Frontal cortex (tissue), 4 donors: Measurements from ENCODE around the gene PIEZO2. TPM values are rescaled to one million over a fixed set of nuclear protein-coding genes. Genes with fewer than 3 reads are reported as not detected.
"Not testable (repeated sequence)": the region's sequence is repeated elsewhere in the genome, so short reads cannot be mapped to it uniquely, and the experiment has no call there.

ENCODE experiments used
- DNase-seq, 2 donors: peaks; one replicate each; pipeline ENCODE4 v3.0.0; 2012; ENCODE audit warnings: low spot score in 2 of 2
- FAIRE-seq: peaks from 2 replicates; lab custom pipeline; 2012; peaks lifted over from hg19 to GRCh38; lab: Jason Lieb, UNC
- total RNA-seq: library from RNA; depleted of rRNA; stranded (reverse); fragments of >200 nt; gene quantifications from one replicate; pipeline ENCODE4 v1.2.3, GENCODE V29; 2014
- donor health status: control.
- donor health status: control.
- donor health status: control.

PIEZO2 gene
- total RNA-seq, 1 donor from 2014 or later, result 2.4 TPM

- FAIRE-seq (no peak), DNase-seq (no peak)
Observed at GRCh38 chr18:10681581-10682367, 467.6 kb downstream of the PIEZO2 start.

DNA sequence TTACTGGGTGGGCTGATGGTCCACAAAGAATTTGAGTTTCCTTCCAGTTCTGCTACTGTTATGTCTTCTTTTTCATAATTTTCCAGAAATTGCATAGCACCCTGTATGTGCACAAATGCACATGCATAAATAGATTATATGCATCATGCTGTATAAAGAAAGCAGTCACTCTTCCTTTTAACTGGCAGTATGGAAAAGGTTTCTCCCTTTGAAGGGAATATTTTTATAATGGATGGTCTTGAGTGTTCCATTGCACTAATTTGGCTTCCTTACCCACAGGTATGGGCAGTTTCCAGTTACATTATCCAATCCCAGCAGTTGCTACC, 469.1 kb downstream of the PIEZO2 start:
- no peak for DNase-seq
- no peak for FAIRE-seq

- FAIRE-seq, result no peak
- DNase-seq, result no peak
Observed at GRCh38 chr18:10679557-10680270, 469.7 kb downstream of the PIEZO2 start.

DNA sequence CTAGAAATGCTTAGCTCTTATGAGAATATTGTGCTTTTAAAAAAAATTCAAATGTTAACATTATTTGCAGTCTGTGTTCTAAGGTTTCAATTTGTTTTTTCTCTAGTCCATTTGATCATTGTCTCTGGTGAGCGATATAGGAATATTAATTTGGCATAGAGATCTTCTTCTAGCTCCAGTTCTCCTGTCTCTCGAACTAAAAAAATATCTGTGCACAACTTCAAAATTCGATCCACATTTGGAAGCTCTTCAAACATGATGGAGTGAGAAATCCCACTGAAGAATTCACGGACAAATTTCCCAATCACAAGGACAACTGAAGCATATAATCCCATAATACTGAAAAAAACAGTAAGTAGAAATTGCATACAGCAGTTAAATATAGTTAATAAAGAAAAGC, 477.9 kb downstream of the PIEZO2 start:
- no peak for FAIRE-seq
- no peak for DNase-seq

GRCh38 chr18:10670856-10671255, 478.5 kb downstream of the PIEZO2 start:
- DNase-seq, result no peak
- no peak for FAIRE-seq

GRCh38 chr18:10669441-10670100, 479.8 kb downstream of the PIEZO2 start:
- no peak for DNase-seq
- no peak for FAIRE-seq

DNA sequence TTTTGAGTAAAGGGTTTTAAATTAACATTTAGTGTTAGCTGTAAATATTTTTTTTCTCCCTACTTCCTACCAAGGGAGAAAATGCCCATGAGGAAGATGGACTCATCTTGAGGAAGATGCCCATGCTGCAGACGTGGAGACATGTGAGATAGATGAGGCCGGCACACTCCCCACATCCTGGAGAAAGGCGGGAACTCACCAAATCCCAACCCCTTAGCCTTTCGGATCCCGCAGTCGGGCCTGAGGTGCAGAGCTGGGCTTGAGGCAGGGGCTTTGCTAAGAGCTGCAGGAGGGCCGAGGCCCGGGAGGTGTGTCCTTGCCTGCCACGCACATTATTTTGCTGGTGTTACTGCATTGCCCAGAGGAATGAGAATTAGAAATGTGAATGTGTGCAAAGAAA, 485.6 kb downstream of the PIEZO2 start:
- no peak for DNase-seq
- no peak for FAIRE-seq

DNA sequence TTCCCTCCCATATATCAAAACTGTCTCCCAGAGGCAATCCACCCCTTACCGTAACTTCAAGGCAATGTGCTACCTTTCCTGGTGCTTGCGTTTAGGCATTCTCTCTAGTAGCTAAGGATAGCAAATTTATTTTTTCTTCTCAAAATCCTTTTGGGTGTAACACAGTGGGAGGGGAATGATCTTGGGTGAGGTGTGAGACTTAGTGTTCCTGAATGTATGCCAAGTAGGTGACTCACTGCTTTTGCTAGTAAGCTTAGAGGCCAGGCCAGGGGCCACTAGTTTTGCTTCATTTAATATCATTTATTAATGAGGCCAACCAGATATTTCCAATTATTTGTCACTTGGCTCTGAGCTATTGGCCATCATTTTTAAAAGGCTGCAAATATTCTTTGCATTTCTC, 488.1 kb downstream of the PIEZO2 start:
- FAIRE-seq (no peak), DNase-seq (no peak)

- no peak for FAIRE-seq
- no peak for DNase-seq
Observed at GRCh38 chr18:10660179-10660884, 489.0 kb downstream of the PIEZO2 start.

- no peak for FAIRE-seq
Observed at GRCh38 chr18:10659594-10659993, 489.8 kb downstream of the PIEZO2 start.

GRCh38 chr18:10659000-10659399, 490.4 kb downstream of the PIEZO2 start:
- DNase-seq (no peak), FAIRE-seq (no peak)

More at GRCh38 chr18:10659594-10659993, 489.8 kb downstream of the PIEZO2 start:
- DNase-seq, result no peak

GRCh38 chr18:10644003-10644402, 505.4 kb downstream of the PIEZO2 start:
- FAIRE-seq, DNase-seq: not testable (repeated sequence)

DNA sequence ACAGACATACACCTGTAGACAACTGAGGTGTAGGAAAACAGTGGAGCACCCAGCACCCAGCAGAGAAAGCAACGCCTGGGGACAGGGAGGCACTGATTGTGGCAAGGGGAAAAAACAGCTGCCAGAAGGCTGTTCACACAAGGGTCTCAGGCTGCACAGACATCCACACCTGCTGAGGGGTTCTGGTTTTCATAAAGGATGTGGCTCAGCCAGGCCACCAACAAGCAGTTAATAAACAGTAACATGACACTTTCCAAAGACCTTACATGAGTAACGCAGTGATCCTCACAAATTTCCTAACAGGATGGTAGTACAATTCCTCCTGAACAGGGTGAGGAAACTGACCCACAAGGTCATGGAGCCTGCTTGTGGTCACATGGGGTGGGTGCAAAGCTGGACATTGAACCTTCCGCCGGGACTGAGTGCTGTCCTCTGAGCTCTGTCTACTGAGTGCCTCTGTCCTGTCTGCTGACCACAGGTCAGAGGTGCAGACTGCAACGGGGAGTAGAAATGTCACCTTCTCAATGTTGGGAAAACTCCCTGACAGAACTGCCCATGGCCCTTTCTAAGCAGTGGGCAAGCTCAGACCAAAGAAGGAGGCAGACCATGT, 506.3 kb downstream of the PIEZO2 start:
- DNase-seq, FAIRE-seq: not testable (repeated sequence)

GRCh38 chr18:10638539-10638885, 510.9 kb downstream of the PIEZO2 start:
- FAIRE-seq, DNase-seq: not testable (repeated sequence)

DNA sequence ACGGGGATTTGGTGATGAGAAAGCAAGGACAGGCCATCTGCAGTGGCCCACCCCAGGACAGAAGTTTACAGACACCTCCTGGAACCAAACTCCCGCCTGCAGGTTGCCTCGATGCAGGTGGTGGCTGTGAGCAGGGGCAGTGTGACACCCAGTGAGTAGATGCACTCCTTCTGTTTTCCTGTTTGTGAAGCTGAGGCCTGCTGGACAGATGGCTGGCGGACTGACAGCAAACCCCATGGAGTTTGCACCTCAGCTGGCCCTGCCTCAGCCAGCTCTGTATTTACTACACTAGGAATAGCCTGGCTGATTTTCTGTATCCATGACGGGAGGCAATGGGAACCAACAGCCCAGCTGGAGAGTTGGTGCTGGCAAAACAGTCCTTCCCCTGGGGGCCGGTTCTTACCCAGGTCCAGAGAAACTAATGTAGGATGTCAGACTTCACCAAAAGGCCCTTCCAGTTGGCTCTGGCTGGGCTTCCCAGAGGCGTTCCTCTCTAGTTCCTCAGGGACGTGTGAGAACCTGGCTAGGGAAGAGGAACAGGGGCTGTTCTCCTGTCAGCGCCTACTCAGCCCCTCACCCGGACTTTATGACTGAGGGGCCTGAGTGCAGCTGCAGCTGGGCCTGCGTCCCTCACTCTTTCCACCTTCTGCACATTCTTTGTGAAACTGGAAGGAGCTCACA, 511.4 kb downstream of the PIEZO2 start:
- not testable (repeated sequence) for FAIRE-seq, DNase-seq

GRCh38 chr18:10629076-10629475, 520.3 kb downstream of the PIEZO2 start:
- FAIRE-seq, result not testable (repeated sequence)

GRCh38 chr18:10626606-10627213, 522.7 kb downstream of the PIEZO2 start:
- DNase-seq, FAIRE-seq: not testable (repeated sequence)

More at GRCh38 chr18:10629076-10629475, 520.3 kb downstream of the PIEZO2 start:
- not testable (repeated sequence) for DNase-seq

GRCh38 chr18:10623606-10624005, 525.8 kb downstream of the PIEZO2 start:
- not testable (repeated sequence) for DNase-seq, FAIRE-seq

GRCh38 chr18:10622982-10623381, 526.4 kb downstream of the PIEZO2 start:
- not testable (repeated sequence) for FAIRE-seq, DNase-seq
